IPS-NIHi7 (cell line): ENCODE measurements around the gene COQ8B.
"Not testable (repeated sequence)": the region's sequence is repeated elsewhere in the genome, so short reads cannot be mapped to it uniquely, and the experiment has no call there.

Source experiments
- DNase-seq: peaks from one replicate; pipeline ENCODE4 v3.0.0; 2012; ENCODE audit warnings: mixed read lengths; ENCODE audit errors: extremely low spot score

The COQ8B gene

DNA sequence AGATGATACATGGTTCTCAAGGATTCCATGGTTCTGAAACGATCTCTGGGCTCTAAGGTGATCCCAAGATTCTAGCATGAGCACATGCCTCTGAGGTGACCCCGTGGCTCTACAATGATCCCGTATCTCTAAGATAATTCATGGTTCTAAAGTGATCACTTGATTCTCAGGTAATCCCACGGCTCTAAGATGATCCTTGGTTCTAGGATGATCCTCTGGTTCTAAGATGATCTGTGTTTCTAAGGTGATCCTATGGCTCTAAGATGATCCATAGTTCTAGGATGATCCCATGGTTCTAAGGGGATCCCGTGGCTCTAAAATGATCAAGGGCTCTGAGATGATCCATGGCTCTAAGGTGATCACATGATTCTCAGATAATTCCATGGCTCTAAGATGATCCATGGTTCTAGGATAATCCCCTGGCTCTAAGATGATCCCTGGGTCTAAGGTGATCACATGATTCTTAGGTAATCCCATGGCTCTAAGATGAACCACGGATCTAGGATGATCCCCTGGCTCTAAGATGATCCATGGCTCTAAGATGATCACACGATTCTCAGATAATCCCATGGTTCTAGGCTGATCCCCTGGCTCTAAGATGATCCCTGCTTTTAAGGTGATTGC is 47.6 kb downstream of the COQ8B start:
- no peak for DNase-seq

DNA sequence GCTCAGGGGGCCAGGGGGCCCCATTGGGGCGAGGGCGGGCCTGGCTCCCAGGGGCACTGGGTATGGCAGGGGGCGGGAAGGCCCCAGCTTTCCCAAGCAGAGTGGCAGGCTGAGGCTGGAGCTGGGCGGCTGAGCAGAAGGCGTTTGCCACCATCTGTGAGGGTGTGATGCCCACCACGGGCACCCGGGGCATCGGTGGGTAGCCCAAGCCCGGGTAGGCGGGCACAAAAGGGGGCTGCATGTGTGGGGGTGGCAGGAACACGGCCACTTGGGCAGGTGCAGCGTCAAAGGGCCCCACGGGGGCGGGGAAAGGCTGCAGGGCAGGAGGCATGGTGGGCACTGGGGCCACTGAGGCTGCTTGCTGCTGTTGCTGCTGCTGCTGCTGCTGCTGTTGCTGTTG is 49.1 kb downstream of the COQ8B start:
- no peak for DNase-seq

GRCh38 chr19:40666803-40667438 is 49.8 kb downstream of the COQ8B start:
- DNase-seq, result no peak

DNA sequence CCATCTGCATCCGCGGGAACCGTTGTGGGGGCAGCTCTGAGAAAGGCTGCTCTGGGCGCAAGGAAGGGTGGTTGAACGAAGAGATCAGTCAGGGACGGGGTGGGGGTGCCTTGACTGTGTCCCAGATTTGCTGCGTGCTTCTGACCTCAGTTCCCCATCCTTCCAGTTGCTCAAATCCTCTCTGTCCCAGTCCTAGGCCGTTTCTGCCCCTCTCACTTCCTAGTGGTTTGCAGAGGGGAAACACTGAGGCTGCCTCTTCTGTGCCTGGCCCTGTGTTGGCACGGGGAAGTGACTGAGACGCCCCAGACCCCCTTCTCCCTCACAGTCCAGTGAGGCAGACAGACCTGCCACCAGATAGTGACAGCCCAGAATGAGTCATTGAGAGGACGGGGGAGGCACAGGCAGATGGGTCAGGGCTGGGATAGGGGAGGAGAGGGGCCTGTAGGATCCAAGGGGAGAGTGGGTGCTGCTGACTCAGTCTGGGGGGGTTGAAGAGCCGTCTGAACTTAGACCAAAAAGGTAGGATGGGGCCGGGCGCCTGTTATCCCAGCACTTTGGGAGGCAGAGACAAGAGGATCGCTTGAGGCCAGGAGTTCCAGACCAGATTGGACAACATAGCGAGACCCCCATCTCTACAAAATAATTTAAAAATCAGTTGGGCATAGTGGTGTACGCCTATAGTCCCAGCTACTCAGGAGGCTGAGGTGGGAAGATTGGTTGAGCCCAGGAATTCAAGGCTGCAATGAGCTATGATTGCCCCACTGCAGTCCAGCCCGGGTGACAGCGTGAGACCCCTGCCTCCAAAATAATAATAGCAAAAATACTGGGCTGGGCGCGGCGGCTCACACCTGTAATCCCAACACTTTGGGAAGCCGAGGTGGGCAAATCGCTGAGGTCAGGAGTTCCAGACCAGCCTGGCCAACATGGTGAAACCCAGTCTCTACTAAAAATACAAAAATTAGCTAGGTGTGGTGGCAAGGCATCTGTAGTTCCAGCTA is 52.7 kb downstream of the COQ8B start:
- DNase-seq, result peak; percentile 36

DNA sequence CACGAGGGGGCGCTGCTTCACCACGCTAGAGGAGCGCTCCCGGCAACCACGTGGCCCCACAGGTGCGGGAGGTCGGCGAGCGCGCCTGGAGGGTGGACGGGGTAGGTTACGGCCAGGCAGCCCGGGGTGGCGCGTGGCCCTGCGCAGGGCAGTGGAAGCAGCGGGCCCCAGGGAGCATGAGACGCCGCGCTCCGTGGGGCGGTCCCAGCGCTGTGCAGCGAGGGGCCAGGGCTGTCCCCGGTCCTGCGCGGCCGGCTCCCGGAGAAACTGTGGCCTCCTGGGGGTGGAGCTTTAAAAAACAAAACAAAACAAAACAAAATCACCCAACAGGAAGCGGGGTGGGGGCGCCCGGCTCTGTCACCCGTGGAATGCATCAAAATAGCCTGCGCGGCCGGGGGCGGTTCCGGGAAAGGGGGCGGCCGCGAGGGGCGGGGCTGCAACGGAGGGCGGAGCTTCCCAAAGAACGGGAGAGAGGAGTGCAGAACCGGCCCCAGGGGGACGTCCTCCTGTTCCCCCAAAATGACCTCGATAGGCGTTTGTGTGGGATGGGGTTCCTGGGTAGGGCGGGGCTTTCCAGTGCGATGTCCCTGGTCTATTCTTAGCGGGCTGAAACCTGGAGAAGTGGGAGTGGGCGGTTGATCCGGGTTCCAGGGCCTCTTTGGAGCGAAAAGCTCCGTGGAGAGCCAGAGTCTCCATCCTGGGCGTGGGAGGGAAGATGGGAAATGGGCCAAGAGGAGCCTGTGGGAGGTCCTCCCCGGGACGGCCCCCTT is 53.6 kb downstream of the COQ8B start:
- peak; percentile 95 for DNase-seq

GRCh38 chr19:40661616-40662015 is 55.1 kb downstream of the COQ8B start:
- no peak for DNase-seq

DNA sequence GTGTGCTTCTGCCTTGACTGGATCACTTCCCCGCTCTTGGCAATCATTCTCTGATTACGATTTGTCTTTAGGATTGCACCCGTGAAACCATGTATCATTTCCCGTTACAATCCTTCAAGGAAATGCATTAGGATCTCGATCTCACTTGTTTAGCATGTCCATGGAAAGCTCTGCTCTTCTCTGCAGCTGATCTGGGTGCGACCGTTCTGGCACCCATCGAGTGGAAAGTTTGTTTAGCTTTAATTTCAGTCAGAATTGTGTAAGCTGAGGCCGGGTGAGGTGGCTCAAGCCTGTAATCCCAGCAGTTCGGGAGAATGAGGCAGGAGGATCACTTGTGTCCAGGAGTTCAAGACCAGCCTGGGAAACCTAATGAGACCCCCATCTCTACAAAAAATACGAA is 57.1 kb downstream of the COQ8B start:
- no peak for DNase-seq

DNA sequence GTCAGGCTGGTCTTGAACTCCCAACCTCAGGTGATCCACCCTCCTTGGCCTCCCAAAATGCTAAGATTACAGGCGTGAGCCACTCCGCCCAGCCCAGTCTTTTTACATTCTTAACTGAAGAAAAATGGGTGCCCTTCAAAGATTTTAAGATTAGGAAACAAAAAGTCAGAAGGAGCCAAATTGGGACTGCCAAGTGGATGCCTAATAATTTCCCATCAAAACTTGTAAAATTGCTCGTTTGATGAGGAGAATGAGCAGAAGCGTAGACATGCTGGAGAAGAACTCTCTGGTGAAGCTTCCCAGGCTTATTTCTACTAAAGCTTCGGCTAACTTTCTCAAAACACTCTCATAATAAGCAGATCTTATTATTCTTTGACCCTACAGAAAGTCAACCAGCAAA is 57.6 kb downstream of the COQ8B start:
- no peak for DNase-seq

DNA sequence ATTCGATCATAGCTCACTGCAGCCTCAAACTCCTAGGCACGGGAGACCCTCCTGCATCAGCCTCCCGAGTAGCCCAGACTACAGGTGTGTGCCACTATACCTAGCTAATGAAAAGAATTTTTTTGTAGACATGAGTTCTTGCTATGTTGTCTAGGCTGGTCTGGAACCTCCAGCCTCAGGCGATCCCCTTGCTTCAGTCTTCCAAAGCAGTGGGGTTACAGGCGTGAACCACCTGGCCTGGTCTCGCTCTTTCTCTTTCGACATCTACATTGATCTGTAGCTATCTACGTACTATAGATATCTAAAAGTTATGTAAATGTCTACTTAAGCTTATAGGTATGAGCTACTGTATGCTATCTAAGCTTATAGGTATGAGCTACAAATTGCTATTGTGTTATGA is 58.7 kb downstream of the COQ8B start:
- DNase-seq, result no peak

GRCh38 chr19:40655684-40656083 is 61.0 kb downstream of the COQ8B start:
- DNase-seq, result not testable (repeated sequence)

DNA sequence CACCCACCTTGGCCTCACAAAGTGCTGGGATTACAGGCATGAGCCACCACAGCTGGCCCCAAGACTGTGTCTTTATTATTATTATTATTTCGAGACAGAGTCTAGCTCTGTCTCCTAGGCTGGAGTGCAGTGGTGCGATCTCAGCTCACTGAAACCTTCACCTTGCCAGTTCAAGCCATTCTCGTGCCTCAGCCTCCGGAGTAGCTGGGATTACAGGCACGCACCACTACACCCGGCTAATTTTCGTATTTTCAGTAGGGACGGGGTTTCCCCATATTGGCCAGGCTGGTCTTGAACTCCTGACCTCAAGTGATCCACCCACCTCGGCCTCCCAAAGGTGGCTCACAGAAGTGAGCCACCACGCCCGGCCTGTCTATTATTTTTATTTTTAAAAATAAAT is 64.4 kb downstream of the COQ8B start:
- DNase-seq, result not testable (repeated sequence)

- DNase-seq, result no peak
Measured at GRCh38 chr19:40650749-40651305, 65.9 kb downstream of the COQ8B start.

DNA sequence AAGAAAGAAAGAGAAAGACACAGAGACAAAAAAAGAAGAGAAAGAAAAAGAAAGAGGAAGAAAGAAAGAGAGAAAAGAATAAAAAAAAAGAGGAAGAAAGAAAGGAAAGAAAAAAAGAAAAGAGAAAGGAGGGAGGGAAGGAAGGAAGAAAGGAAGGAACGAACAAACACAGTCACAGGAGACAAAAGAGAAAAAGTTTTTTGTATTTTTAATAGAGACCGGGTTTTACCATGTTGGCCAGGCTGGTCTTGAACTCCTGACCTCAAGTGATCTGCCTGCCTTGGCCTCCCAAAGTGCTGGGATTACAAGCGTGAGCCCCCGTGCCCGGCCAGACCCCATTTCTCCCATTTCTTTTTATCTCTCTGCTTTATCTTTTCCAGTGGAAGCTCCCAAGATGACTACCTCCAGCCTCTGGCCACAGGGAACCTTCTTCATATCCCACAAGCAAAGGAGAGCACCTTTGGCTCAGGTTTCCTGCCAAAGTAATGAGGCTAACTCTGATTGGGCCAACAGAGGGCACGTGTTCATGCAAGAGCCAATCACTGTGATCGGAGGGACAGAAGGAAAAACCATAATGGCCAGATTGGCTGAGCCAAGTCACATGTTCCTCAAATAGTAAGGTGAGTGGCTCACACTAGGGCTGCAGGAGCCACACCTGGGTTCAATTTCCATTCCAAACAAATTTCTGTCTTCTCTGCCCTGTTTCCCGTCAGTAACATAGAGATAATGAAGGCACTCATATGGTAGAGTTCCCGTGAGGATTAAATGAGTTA is 66.6 kb downstream of the COQ8B start:
- not testable (repeated sequence) for DNase-seq

DNA sequence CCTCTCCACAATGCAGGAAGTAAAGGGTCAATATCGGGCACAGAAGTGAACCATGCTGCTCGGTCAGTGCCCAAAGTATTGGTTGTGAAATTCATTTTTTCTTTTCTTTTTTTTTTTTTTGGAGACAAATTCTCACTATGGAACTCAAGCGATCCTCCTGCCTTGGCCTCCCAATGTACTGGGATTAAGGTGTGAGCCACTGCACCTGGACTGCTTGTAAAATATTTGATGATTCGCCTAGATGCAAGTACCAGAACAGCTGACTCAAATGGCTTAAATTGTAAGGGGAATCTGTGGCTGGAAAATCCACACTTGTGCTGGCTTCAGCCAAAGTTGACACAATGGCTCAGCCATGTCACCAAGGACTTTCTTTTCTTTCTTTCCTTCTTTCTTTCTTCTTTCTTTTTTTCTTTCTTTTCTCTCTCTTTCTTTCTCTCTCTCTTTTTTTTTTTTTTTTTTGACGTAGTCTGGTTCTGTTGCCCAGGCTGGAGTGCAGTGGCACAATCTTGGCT is 69.9 kb downstream of the COQ8B start:
- no peak for DNase-seq

DNA sequence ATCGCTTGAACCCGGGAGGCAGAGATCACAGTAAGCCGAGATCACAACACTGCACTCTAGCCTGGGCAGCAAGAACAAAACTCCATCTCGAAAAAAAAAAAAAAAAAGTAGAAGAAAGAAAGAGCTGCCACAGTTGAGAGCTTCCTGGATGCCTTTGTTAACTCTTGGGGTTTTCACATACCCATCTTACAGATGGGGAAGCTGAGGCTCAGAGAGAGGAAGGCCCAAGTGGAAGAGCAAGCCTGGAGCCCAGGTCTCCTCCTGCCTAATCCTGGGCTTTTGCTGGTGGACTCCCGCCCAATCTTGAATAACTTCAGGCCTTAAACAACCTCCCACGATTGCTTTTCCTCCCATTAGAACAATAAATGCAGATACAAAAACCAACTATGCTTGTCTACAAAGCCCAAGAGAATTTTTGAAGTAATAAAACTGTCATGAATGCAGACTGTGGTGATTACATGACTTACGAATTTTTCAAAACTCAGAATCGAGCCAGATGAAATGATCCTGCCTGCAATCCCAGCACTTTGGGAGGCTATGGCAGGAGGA is 73.9 kb downstream of the COQ8B start:
- DNase-seq, result no peak

- DNase-seq, result no peak
Measured at GRCh38 chr19:40642051-40642706, 74.5 kb downstream of the COQ8B start.
